Esophagus muscularis mucosa (tissue), 4 donors: ENCODE data around the gene ASPSCR1. TPM values are rescaled to one million over a fixed set of nuclear protein-coding genes. Genes with fewer than 3 reads are reported as not detected.
A peak's percentile ranks its signal among the peaks of the same experiment; 100 is the strongest.

ENCODE experiments used
- DNase-seq: peaks from one replicate; pipeline ENCODE4 v3.0.0-alpha.2; 2017; ENCODE audit errors: extremely low spot score
- H3K27ac ChIP-seq, 4 donors: fragments of 200-600 bp; sonication (generic); replicated peaks in 1 of 4; 1 replicate in 3 of 4; 2 replicates in 1 of 4; pipeline ENCODE4 v1.5.1; 2016 to 2019; ENCODE audit warnings: mild to moderate bottlenecking in 1 of 4
- H3K27me3 ChIP-seq, 4 donors: fragments of 200-600 bp; sonication (generic); one replicate each; pipeline versions ENCODE4 v1.5.1 to v1.6.0; 2016 to 2019
- H3K36me3 ChIP-seq, 4 donors: fragments of 200-600 bp; sonication (generic); one replicate each; pipeline ENCODE4 v1.5.1; 2016 to 2019
- H3K4me1 ChIP-seq, 4 donors: fragments of 200-600 bp; sonication (generic); one replicate each; pipeline ENCODE4 v1.5.1; 2016 to 2019
- H3K4me3 ChIP-seq, 4 donors: fragments of 200-600 bp; sonication (generic); 1 replicate in 2 of 4; 2 replicates in 2 of 4; pipeline ENCODE4 v1.5.1; 2016 to 2019; ENCODE audit warnings: mild to moderate bottlenecking in 4 of 4, moderate library complexity in 1 of 4
- H3K9me3 ChIP-seq, 4 donors: fragments of 200-600 bp; sonication (generic); 1 replicate in 3 of 4; 2 replicates in 1 of 4; pipeline ENCODE4 v1.5.1; 2016 to 2019
- CTCF ChIP-seq, 3 experiments: fragments of 200-600 bp in 2 of 3; fragments of 450-650 bp in 1 of 3; sonication (generic) in 2 of 3; IDR thresholded peaks; one replicate each; pipeline ENCODE4 v1.5.1; 2017 to 2019; ENCODE audit warnings: antibody characterized with exemption in 3 of 3, mild to moderate bottlenecking in 2 of 3, moderate library complexity in 1 of 3
- EP300 ChIP-seq: sonication (generic); formaldehyde crosslinking; IDR thresholded peaks from one replicate; pipeline ENCODE4 v1.6.1; 2017; ENCODE audit warnings: antibody characterized with exemption
- POLR2A ChIP-seq: fragments of 450-650 bp; IDR thresholded peaks from one replicate; pipeline ENCODE4 v1.6.1; 2017; ENCODE audit warnings: antibody characterized with exemption, moderate library complexity, mild to moderate bottlenecking, low read depth
- POLR2AphosphoS5 ChIP-seq, 2 donors: sonication (generic); formaldehyde crosslinking; IDR thresholded peaks; one replicate each; pipeline ENCODE4 v1.6.1; 2017; ENCODE audit warnings: antibody characterized with exemption in 2 of 2
- WGBS: methylation state at CpG from one replicate; pipeline ENCODE4 v1.1.5; 2018; 5-methylcytosine and 5-hydroxymethylcytosine counted together
- intact Hi-C: fragments of 100-400 bp; cut with DNase I; formaldehyde crosslinking; loops from one replicate; pipeline ENCODE4 v1.15.1; 2023
- total RNA-seq, 4 donors: library from RNA; depleted of rRNA; stranded (reverse); fragments of >200 nt; gene quantifications; one replicate each; pipeline versions ENCODE4 v1.1.0 to v1.2.1, GENCODE V29; 2016

ASPSCR1 gene
- total RNA-seq, 4 donors from 2014 or later = 15.9 to 18.4 (median 17.3) TPM

GRCh38 chr17:82050761-82051641, 73.6 kb downstream of the ASPSCR1 start:
- H3K36me3 ChIP-seq = peaks cover 34 to 69% (median 62%) of the 10 kb centered on the region in 4 donors

GRCh38 chr17:82051776-82052637, 74.6 kb downstream of the ASPSCR1 start, which contains the start of the genes GPS1 and RFNG:
Gene GPS1, plus strand, starts transcription at chr17:82051898. Its CDS starts 34 bp downstream, at chr17:82051932.
Gene RFNG, minus strand, starts transcription at chr17:82051811. Its CDS starts 45 bp downstream, at chr17:82051766.
- peak within 1 kb of the TSS; percentile 68 to 75 (median 72) for H3K27ac ChIP-seq

More at GRCh38 chr17:82050761-82051641, 73.6 kb downstream of the ASPSCR1 start:
- intact Hi-C loops = no loop called here
- H3K4me3 ChIP-seq = peak overlapping the region; percentile 81 to 99 (median 88)
- peak overlapping the region; percentile 68 to 75 (median 72) for H3K27ac ChIP-seq
- no peak for TF ChIP-seq EP300
- TF ChIP-seq POLR2A = no peak
- no peak for TF ChIP-seq CTCF (IDR thresholded peaks at IDR 0.05)
- no peak for TF ChIP-seq POLR2AphosphoS5 (IDR thresholded peaks at IDR 0.05)
- peaks cover 24 to 58% (median 43%) of the 10 kb centered on the region in 4 donors for H3K4me1 ChIP-seq
- H3K27me3 ChIP-seq = no peaks in the 10 kb centered on the region
- H3K9me3 ChIP-seq = no peaks in the 10 kb centered on the region
- no peak for DNase-seq
- no CpG with 5 or more reads among the region's 79 CpGs for WGBS

GRCh38 chr17:82052638-82053059, 75.2 kb downstream of the ASPSCR1 start:
- WGBS = 28% methylated on average over 18 of the region's 19 CpGs
- H3K27me3 ChIP-seq = no peaks in the 10 kb centered on the region
- TF ChIP-seq EP300 = no peak
- no peak for TF ChIP-seq POLR2AphosphoS5 (IDR thresholded peaks at IDR 0.05)
- no peak for TF ChIP-seq CTCF (IDR thresholded peaks at IDR 0.05)
- TF ChIP-seq POLR2A = no peak
- H3K4me1 ChIP-seq = peaks cover 24 to 58% (median 43%) of the 10 kb centered on the region in 4 donors
- H3K27ac ChIP-seq = peak overlapping the region in 3 of 4 donors; percentile 70 to 75 (median 75)
- no peaks in the 10 kb centered on the region for H3K9me3 ChIP-seq
- peaks cover 44 to 74% (median 69%) of the 10 kb centered on the region in 4 donors for H3K36me3 ChIP-seq
- intact Hi-C loops = no loop called here
- DNase-seq = no peak
- peak overlapping the region; percentile 81 to 99 (median 88) for H3K4me3 ChIP-seq

More at GRCh38 chr17:82051776-82052637, 74.6 kb downstream of the ASPSCR1 start, which contains the start of the genes GPS1 and RFNG:
- peak within 1 kb of the TSS; percentile 81 to 99 (median 88) for H3K4me3 ChIP-seq
- H3K9me3 ChIP-seq = no peaks in the 10 kb centered on the region
- peaks cover 24 to 58% (median 43%) of the 10 kb centered on the region in 4 donors for H3K4me1 ChIP-seq
- no peak for TF ChIP-seq CTCF (IDR thresholded peaks at IDR 0.05)
- no peak for TF ChIP-seq POLR2A
- TF ChIP-seq POLR2AphosphoS5 (IDR thresholded peaks at IDR 0.05) = peak; percentile 69 to 71
- TF ChIP-seq EP300 = no peak
- H3K36me3 ChIP-seq = peaks cover 44 to 74% (median 69%) of the 10 kb centered on the region in 4 donors
- under 1% methylated on average over 40 of the region's 94 CpGs for WGBS
- no peaks in the 10 kb centered on the region for H3K27me3 ChIP-seq
- DNase-seq = no peak
- intact Hi-C loops = no loop called here

- no peak for DNase-seq
- H3K4me3 ChIP-seq = peak overlapping the region; percentile 81 to 99 (median 88)
Measured at GRCh38 chr17:82053130-82053529, 75.7 kb downstream of the ASPSCR1 start.

More at GRCh38 chr17:82053130-82053529, 75.7 kb downstream of the ASPSCR1 start:
- intact Hi-C loops = no loop called here
- TF ChIP-seq CTCF (IDR thresholded peaks at IDR 0.05) (no peak), POLR2AphosphoS5 (IDR thresholded peaks at IDR 0.05) (no peak), EP300 (no peak), POLR2A (no peak)
- H3K4me1 ChIP-seq = peaks cover 24 to 58% (median 43%) of the 10 kb centered on the region in 4 donors
- H3K9me3 ChIP-seq = no peaks in the 10 kb centered on the region
- peaks cover 43 to 74% (median 69%) of the 10 kb centered on the region in 4 donors for H3K36me3 ChIP-seq
- H3K27ac ChIP-seq = no peak overlapping the region
- no peaks in the 10 kb centered on the region for H3K27me3 ChIP-seq
- WGBS = 89% methylated on average over 17 of the region's 19 CpGs
